SU-DHL-6 (cell line): Measurements from ENCODE around the gene MATN1.

Experiments
- CTCF ChIP-seq: fragments of 200-600 bp; sonication (generic); IDR thresholded peaks from one replicate; pipeline ENCODE4 v1.5.1; 2017; ENCODE audit warnings: antibody characterized with exemption, mild to moderate bottlenecking, low read length, moderate library complexity; ENCODE audit not compliant: insufficient read depth, poor library complexity, severe bottlenecking
- EZH2phosphoT487 ChIP-seq: fragments of 200-600 bp; sonication (generic), shearing (Covaris generic); conservative IDR thresholded peaks from 2 replicates; pipeline ENCODE4 v1.6.1; 2018; ENCODE audit warnings: mild to moderate bottlenecking, antibody characterized with exemption, low read length, moderate library complexity, mixed read lengths

- no peak for TF ChIP-seq CTCF
- no peak for TF ChIP-seq EZH2phosphoT487
Measured at GRCh38 chr1:30699762-30700161, 23.6 kb downstream of the MATN1 start.
